KG1 (cell line): ENCODE measurements around the gene WDTC1.
"Not testable (repeated sequence)": the region's sequence is repeated elsewhere in the genome, so short reads cannot be mapped to it uniquely, and the experiment has no call there.

ENCODE experiments used
- DNase-seq: peaks from one replicate; lab custom pipeline; 2025; lab: John Stamatoyannopoulos, UW

Gene WDTC1

GRCh38 chr1:27234049-27234882 is at the start of gene WDTC1:
Gene WDTC1, plus strand, starts transcription at chr1:27234632. Its CDS starts 26,423 bp downstream, at chr1:27261055.
- DNase-seq, result peak; percentile 87

GRCh38 chr1:27184665-27185064 is 49.8 kb upstream of the WDTC1 start:
- not testable (repeated sequence) for DNase-seq

DNA sequence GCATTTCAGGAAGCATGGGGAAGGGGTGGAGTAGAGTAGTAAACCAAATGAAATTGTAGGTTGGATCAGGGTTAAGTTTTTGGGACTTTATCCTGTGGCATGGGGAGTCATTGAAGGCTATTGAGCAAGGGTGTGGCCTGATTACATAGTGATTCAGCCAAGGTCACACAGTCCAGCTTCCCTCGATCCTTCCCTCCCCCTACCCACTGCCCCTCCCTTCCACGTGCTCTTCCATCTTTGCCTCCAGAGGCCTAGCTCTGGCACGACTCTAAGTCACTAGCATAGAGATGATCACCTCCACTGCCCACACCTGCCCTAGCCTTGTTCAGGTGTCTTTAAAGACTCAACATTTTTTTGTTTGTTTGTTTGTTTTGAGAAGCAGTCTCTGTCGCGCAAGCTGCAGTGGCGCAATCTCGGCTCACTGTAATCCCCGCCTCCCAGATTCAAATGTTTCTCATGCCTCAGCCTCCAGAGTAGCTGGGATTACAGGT is 42.3 kb upstream of the WDTC1 start:
- DNase-seq, result no peak

DNA sequence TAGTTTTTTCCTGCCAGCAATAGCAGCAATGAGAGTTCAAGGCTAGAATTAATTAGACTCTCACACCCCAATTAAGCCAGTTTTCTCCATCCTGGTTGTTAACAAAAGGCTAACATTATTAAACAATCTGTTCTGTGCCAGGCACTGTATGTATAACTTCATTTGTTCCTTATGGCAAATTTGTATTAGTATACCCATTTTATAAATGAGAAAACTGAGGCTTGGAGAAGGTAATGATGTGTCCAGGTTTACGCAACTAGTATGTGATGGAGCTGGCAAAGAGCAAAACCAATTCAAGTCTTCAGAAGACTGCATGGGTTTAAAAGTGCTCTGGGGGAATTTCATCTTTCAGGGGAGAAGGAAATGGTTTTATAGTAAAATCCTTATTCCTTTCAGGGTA is 41.2 kb upstream of the WDTC1 start:
- DNase-seq, result no peak

GRCh38 chr1:27201295-27201694 is 33.1 kb upstream of the WDTC1 start:
- no peak for DNase-seq

- DNase-seq, result no peak
Measured at GRCh38 chr1:27203946-27204345, 30.5 kb upstream of the WDTC1 start.

DNA sequence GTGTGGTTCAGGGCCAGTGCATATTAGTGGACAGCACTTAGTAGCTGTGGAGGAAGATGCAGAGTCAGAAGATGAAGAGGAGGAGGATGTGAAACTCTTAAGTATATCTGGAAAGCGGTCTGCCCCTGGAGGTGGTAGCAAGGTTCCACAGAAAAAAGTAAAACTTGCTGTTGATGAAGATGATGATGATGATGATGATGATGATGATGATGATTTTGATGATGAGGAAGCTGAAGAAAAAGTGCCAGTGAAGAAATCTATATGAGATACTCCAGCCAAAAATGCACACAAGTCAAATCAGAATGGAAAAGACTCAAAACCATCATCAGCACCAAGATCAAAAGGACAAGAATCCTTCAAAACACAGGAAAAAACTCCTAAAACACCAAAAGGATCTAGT is 27.2 kb upstream of the WDTC1 start:
- not testable (repeated sequence) for DNase-seq

DNA sequence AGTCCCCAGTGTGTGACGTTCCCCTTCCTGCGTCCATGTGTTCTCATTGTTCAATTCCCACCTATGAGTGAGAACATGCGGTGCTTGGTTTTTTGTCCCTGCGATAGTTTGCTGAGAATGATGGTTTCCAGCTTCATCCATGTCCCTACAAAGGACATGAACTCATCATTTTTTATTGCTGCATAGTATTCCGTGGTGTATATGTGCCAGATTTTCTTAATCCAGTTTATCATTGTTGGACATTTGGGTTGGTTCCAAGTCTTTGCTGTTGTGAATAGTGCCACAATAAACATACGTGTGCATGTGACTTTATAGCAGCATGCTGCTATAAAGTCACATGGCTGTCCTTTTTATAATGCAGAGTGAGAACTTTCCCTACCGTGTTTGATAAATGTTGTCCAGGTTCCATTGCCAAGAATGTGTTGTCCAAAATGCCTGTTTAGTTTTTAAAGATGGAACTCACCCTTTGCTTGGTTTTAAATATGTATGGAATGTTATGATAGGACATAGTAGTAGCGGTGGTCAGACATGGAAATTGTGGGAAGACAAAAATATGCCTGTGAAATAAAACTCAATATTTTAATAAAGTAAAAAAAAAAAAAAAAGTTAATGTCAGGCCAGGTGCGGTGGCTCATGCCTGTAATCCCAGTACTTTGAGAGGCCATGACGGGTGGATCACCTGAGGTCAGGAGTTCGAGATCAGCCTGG is 26.1 kb upstream of the WDTC1 start:
- DNase-seq, result not testable (repeated sequence)

DNA sequence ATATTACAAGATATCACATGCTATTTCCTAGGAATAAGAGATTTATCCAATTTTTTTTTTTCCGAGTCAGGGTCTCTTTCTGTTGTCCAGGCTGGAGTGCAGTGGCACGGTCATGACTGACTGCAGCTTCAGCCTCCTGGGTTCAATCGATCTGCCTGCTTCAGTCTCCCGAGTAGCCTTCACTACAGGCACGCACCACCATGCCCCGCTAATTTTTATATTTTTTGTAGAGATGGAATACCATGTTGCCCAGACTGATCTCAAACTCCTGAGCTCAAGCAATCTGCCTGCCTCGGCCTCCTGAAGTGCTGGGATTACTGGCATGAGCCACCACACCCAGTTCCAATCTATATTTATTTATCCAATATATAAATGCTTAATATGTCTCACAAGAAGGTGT is 18.0 kb upstream of the WDTC1 start:
- no peak for DNase-seq

- no peak for DNase-seq
Measured at GRCh38 chr1:27217401-27217800, 17.0 kb upstream of the WDTC1 start.

DNA sequence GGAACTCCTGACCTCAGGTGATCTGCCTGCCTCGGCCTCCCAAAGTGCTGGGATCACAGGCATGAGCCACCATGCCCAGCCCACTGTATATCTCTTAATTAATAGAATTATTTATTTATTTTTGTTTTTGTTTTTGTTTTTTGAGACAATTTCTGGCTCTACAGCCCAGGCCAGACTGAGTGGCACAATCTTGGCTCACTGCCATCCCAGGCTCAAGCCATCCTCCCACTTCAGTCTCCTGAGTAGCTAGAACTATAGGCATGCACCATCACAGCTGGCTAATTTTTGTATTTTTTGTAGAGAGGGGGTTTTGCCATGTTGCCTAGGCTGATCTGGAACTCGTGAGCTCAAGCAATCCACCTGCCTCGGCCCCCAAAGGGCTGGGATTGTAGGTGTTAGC is 15.7 kb upstream of the WDTC1 start:
- DNase-seq, result no peak

DNA sequence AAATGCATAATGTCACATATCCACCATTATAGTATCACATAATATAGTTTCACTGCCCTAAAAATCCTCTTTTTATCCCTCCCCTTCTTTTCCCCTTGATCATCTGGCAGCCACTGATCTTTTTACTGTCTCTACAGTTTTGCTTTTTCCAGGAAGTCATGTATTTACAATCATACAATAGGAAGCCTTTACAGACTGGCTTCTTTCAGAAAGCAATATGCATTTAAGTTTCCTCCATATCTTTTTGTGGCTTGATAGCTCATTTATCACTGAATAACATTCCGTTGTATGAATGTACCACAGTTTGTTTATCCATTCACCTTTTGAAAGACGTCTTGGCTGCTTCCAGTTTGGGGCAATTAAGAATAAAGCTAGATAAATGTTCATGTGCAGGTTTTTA is 14.3 kb upstream of the WDTC1 start:
- DNase-seq, result no peak

DNA sequence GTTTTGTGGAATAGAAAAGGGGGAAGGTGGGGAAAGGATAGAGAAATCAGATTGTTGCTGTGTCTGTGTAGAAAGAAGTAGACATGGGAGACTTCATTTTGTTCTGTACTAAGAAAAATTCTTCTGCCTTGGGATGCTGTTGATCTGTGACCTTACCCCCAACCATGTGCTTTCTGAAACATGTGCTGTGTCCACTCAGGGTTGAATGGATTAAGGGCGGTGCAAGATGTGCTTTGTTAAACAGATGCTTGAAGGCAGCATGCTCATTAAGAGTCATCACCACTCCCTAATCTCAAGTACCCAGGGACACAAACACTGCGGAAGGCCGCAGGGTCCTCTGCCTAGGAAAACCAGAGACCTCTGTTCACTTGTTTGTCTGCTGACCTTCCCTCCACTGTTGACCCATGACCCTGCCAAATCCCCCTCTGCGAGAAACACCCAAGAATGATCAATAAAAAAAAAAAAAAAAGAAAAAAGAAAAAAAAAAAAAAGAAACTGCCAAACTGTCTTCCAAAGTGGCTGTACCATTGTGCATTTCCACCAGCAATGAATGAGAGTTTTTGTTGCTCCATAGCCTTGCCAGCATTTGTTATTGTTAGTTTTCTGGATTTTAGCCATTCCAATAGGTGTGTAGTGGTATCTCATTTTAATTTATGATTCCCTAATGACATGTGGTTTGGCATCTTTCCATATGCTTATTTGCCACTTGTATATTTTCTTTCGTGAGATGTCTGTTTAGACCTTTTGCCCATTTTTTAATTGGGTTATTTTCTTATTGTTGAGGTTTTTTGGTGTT is 13.5 kb upstream of the WDTC1 start:
- DNase-seq, result not testable (repeated sequence)

GRCh38 chr1:27225621-27226020 is 8.8 kb upstream of the WDTC1 start:
- DNase-seq, result no peak

DNA sequence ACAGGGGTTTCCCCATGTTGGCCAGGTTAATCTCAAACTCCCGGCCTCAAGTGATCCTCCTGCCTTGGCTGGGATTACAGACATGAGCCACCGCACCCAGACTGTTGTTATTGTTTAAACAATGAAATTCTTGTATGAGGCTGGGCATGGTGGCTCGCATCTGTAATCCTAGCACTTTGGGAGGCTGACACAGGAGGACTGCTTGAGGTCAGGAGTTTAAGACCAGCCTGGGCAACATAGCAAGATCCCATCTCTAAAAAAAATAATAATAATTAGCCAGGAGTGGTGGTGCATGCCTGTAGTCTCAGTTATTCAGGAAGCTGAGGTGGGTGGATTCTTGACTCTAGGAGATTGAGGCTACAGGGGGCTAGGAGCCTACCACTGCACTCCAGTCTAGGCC is 6.7 kb upstream of the WDTC1 start:
- no peak for DNase-seq

DNA sequence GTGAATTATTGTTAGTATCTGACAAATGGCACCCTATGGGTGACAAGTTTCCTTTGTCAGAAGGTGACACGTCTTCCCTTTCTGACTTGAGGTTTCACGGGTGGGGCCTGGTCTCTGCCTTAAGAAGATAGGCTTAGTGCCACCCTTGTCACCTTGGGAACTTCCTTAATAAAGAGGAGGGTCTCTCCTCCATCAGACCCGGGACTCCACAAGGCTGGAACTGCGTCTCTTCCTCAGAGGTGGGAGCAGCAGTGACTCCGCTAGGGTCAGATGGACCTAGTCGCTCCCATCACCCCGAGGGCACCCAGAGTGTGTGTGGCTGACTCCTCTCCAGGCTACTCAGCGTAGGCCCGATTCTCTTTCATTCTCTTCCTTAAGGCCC is 774 bp upstream of the WDTC1 start:
- DNase-seq, result no peak

- DNase-seq, result no peak
Measured at GRCh38 chr1:27235827-27236226, 1.4 kb downstream of the WDTC1 start.

DNA sequence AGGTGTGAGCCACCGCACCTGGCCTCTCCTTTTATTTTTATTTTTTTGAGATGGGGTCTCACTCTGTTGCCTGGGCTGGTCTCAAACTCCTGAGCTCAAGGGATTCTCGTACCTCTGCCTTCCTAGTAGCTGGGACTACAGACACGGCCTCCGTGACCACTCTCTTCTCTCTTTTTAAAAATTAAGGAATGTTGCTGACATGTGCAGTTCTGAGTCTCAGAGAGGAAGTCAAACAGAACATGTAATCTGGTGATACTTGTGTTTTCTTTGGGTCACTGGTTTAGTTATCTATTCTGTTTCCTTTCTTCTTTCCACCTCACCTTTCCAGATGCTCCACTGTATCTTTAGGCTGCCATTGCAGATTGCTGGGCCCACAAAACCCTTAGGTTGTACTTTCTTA is 2.7 kb downstream of the WDTC1 start:
- DNase-seq, result no peak

DNA sequence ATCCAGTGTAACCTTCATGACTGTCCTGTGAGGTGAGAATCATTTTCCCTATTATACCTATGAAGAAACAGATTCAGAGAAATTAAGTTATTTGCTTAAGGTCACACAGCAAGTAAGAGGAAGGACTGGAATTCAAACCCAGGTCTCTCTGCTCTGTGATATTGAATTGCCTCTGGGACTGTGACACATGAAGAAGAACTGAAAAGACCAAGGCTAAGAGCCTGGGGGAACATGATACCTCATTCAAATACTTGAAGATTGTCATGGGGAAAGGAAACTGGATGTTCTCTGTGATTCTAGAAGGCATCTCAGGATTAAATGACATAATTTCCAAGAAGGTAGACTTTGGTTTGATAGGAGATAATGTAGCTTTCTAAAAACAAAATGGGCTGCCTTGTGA is 3.6 kb downstream of the WDTC1 start:
- no peak for DNase-seq

DNA sequence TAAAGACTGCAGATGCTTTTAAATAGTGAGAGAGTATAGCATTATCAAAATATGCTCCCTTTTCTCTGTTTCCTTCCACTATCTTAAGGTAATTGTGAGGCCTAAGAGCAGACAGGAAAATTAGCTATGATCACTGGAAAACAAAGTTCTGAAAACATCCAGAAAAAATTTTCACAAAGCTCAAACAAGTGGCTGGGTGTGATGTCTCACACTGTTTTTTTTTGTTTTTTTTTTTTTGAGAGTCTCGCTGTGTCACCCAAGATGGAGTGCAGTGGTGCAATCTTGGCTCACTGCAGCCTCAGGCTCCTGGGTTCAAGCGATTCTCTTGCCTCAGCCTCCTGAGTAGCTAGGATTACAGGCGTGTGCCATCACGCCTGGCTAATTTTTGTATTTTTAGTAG is 7.2 kb downstream of the WDTC1 start:
- DNase-seq, result no peak

- not testable (repeated sequence) for DNase-seq
Measured at GRCh38 chr1:27243665-27244064, 9.2 kb downstream of the WDTC1 start.

DNA sequence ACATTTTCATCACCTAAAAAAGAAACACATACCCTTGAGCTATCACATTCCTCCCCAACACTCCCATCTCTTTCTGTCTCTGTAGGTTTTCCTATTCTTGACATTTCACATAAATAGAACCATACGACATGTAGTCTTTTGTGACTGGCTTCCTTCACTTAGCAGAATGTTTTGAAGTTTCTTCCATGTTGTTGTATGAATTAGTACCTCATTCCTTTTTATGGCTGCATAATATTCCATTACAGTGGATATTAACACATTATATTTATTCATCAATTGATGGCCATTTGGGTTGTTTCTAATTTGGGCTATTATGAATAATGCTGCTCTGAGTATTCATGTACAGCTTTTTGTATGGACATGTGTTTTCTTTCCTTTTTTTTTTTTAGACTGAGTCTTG is 11.8 kb downstream of the WDTC1 start:
- no peak for DNase-seq

GRCh38 chr1:27253596-27253995 is 19.2 kb downstream of the WDTC1 start:
- no peak for DNase-seq
